ENCODE data around the gene TFIP11.

Gene TFIP11

GRCh38 chr22:26536762-26537134, 24.5 kb upstream of the TFIP11 start:
- no peak for DNase-seq
- Mint-ChIP-seq H3K4me1 (peaks cover 5% of the 10 kb centered on the region), H3K9me3 (no peaks in the 10 kb centered on the region), H3K36me3 (ENCODE audit: low read depth) (peaks cover 6% of the 10 kb centered on the region), H3K27me3 (ENCODE audit: low read depth, poor library complexity) (no peaks in the 10 kb centered on the region), H3K27ac (no peak overlapping the region), H3K4me3 (no peak overlapping the region)
- no peak for TF ChIP-seq CTCF (IDR thresholded peaks at IDR 0.05)

GRCh38 chr22:26536056-26536761, 23.9 kb upstream of the TFIP11 start:
- no peaks in the 10 kb centered on the region for H3K27me3 Mint-ChIP-seq (ENCODE audit: low read depth, poor library complexity)
- H3K9me3 Mint-ChIP-seq: no peaks in the 10 kb centered on the region
- peaks cover 5% of the 10 kb centered on the region for H3K4me1 Mint-ChIP-seq
- TF ChIP-seq CTCF (IDR thresholded peaks at IDR 0.05): no peak
- DNase-seq: no peak
- no peak overlapping the region for H3K27ac Mint-ChIP-seq
- H3K36me3 Mint-ChIP-seq (ENCODE audit: low read depth): peaks cover 6% of the 10 kb centered on the region
- H3K4me3 Mint-ChIP-seq: no peak overlapping the region

GRCh38 chr22:26535603-26535908, 23.3 kb upstream of the TFIP11 start:
- peaks cover 6% of the 10 kb centered on the region for H3K36me3 Mint-ChIP-seq (ENCODE audit: low read depth)
- no peak overlapping the region for H3K27ac Mint-ChIP-seq
- TF ChIP-seq CTCF (IDR thresholded peaks at IDR 0.05): no peak
- H3K4me1 Mint-ChIP-seq: peaks cover 4% of the 10 kb centered on the region
- H3K4me3 Mint-ChIP-seq: no peak overlapping the region
- DNase-seq: no peak
- H3K9me3 Mint-ChIP-seq: no peaks in the 10 kb centered on the region
- H3K27me3 Mint-ChIP-seq (ENCODE audit: low read depth, poor library complexity): no peaks in the 10 kb centered on the region

GRCh38 chr22:26534874-26535602, 22.8 kb upstream of the TFIP11 start:
- no peaks in the 10 kb centered on the region for H3K9me3 Mint-ChIP-seq
- no peak overlapping the region for H3K4me3 Mint-ChIP-seq
- no peak for TF ChIP-seq CTCF (IDR thresholded peaks at IDR 0.05)
- no peak for DNase-seq
- H3K36me3 Mint-ChIP-seq (ENCODE audit: low read depth): peaks cover 6% of the 10 kb centered on the region
- H3K4me1 Mint-ChIP-seq: no peaks in the 10 kb centered on the region
- H3K27ac Mint-ChIP-seq: no peak overlapping the region
- H3K27me3 Mint-ChIP-seq (ENCODE audit: low read depth, poor library complexity): no peaks in the 10 kb centered on the region

GRCh38 chr22:26534171-26534855, 22.0 kb upstream of the TFIP11 start:
- no peak for DNase-seq
- Mint-ChIP-seq H3K27ac (peak overlapping the region; percentile 93), H3K4me1 (no peaks in the 10 kb centered on the region), H3K9me3 (no peaks in the 10 kb centered on the region), H3K27me3 (ENCODE audit: low read depth, poor library complexity) (no peaks in the 10 kb centered on the region), H3K36me3 (ENCODE audit: low read depth) (peaks cover 6% of the 10 kb centered on the region), H3K4me3 (no peak overlapping the region)
- TF ChIP-seq CTCF (IDR thresholded peaks at IDR 0.05): no peak
